ENCODE results near the gene MYO1G.

DNA sequence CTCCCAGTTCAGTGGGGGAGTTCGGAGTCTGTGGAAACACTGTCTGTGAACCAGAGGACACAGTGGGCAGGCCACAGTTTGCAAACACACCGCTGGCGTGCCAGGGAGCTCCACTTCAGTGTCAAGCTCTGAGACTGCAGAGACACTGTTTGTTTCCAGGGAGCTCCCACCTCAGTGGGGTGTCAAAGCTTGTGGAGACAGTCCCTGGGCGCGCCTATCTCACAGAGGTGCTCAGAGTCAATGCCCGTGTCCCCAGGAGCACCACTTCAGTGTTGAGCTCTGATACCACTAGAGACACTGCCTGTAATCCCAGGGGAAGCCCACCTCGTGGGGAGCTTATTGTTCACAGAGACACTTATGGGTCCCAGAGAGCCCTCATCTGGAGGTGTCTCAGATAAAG is 4.3 kb downstream of the MYO1G start:
- TF ChIP-seq CREB1 (CRISPR knock-in tag; IDR thresholded peaks at IDR 0.05) (no peak), ZNF121 (CRISPR knock-in tag; IDR thresholded peaks at IDR 0.05) (no peak), ELF4 (CRISPR knock-in tag; IDR thresholded peaks at IDR 0.05; ENCODE audit: low read depth) (no peak), RELA (CRISPR knock-in tag; IDR thresholded peaks at IDR 0.05; ENCODE audit: borderline replicate concordance) (no peak), FOXP1 (CRISPR knock-in tag; IDR thresholded peaks at IDR 0.05; ENCODE audit: borderline replicate concordance) (no peak), ZNF423 (CRISPR knock-in tag; IDR thresholded peaks at IDR 0.05) (no peak), TP53 (CRISPR knock-in tag; IDR thresholded peaks at IDR 0.05) (no peak), CREM (CRISPR knock-in tag; IDR thresholded peaks at IDR 0.05) (no peak), NFE2L1 (CRISPR knock-in tag; IDR thresholded peaks at IDR 0.05) (no peak), KAT7 (CRISPR knock-in tag; IDR thresholded peaks at IDR 0.05; ENCODE audit: borderline replicate concordance) (no peak)
- TF ChIP-seq, protein P1, sequence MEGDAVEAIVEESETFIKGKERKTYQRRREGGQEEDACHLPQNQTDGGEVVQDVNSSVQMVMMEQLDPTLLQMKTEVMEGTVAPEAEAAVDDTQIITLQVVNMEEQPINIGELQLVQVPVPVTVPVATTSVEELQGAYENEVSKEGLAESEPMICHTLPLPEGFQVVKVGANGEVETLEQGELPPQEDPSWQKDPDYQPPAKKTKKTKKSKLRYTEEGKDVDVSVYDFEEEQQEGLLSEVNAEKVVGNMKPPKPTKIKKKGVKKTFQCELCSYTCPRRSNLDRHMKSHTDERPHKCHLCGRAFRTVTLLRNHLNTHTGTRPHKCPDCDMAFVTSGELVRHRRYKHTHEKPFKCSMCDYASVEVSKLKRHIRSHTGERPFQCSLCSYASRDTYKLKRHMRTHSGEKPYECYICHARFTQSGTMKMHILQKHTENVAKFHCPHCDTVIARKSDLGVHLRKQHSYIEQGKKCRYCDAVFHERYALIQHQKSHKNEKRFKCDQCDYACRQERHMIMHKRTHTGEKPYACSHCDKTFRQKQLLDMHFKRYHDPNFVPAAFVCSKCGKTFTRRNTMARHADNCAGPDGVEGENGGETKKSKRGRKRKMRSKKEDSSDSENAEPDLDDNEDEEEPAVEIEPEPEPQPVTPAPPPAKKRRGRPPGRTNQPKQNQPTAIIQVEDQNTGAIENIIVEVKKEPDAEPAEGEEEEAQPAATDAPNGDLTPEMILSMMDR (IDR thresholded peaks at IDR 0.05), result no peak
- TF ChIP-seq, protein P2, sequence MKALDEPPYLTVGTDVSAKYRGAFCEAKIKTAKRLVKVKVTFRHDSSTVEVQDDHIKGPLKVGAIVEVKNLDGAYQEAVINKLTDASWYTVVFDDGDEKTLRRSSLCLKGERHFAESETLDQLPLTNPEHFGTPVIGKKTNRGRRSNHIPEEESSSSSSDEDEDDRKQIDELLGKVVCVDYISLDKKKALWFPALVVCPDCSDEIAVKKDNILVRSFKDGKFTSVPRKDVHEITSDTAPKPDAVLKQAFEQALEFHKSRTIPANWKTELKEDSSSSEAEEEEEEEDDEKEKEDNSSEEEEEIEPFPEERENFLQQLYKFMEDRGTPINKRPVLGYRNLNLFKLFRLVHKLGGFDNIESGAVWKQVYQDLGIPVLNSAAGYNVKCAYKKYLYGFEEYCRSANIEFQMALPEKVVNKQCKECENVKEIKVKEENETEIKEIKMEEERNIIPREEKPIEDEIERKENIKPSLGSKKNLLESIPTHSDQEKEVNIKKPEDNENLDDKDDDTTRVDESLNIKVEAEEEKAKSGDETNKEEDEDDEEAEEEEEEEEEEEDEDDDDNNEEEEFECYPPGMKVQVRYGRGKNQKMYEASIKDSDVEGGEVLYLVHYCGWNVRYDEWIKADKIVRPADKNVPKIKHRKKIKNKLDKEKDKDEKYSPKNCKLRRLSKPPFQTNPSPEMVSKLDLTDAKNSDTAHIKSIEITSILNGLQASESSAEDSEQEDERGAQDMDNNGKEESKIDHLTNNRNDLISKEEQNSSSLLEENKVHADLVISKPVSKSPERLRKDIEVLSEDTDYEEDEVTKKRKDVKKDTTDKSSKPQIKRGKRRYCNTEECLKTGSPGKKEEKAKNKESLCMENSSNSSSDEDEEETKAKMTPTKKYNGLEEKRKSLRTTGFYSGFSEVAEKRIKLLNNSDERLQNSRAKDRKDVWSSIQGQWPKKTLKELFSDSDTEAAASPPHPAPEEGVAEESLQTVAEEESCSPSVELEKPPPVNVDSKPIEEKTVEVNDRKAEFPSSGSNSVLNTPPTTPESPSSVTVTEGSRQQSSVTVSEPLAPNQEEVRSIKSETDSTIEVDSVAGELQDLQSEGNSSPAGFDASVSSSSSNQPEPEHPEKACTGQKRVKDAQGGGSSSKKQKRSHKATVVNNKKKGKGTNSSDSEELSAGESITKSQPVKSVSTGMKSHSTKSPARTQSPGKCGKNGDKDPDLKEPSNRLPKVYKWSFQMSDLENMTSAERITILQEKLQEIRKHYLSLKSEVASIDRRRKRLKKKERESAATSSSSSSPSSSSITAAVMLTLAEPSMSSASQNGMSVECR (CRISPR knock-in tag; IDR thresholded peaks at IDR 0.05; ENCODE audit: borderline replicate concordance), result no peak
- TF ChIP-seq, protein P3, sequence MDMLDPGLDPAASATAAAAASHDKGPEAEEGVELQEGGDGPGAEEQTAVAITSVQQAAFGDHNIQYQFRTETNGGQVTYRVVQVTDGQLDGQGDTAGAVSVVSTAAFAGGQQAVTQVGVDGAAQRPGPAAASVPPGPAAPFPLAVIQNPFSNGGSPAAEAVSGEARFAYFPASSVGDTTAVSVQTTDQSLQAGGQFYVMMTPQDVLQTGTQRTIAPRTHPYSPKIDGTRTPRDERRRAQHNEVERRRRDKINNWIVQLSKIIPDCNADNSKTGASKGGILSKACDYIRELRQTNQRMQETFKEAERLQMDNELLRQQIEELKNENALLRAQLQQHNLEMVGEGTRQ (CRISPR knock-in tag; IDR thresholded peaks at IDR 0.05), result no peak
